CD14-positive monocyte (primary cell): ENCODE results near the gene GOLGA6A. TPM values are rescaled to one million over a fixed set of nuclear protein-coding genes. Genes with fewer than 3 reads are reported as not detected.

Experiments used
- DNase-seq, 3 donors: peaks; one replicate each; pipeline ENCODE4 v3.0.0-alpha.2; 2011 to 2022
- H2AFZ ChIP-seq: 2 replicates; pipeline ENCODE4 v1.6.0; 2012; ENCODE audit warnings: mild to moderate bottlenecking, low read depth, low read length, inconsistent platforms; ENCODE audit not compliant: insufficient read depth, poor library complexity, severe bottlenecking
- H3K27ac ChIP-seq, 2 donors: 1 replicate in 1 of 2; 2 replicates in 1 of 2; pipeline ENCODE4 v1.5.1; 2012 to 2013; ENCODE audit warnings: low read length in 2 of 2, control low read depth in 1 of 2, inconsistent platforms in 1 of 2, low read depth in 1 of 2, mild to moderate bottlenecking in 1 of 2
- H3K27me3 ChIP-seq, 2 donors: one replicate each; pipeline versions ENCODE4 v1.6.0 to v1.6.1; 2011 to 2013; ENCODE audit warnings: low read length in 2 of 2; ENCODE audit not compliant: control insufficient read depth in 2 of 2, insufficient read depth in 2 of 2
- H3K36me3 ChIP-seq, 2 donors: replicated peaks in 1 of 2; 1 replicate in 1 of 2; 2 replicates in 1 of 2; pipeline versions ENCODE4 v1.5.1 to v1.6.1; 2012 to 2013; ENCODE audit warnings: low read length in 2 of 2, control low read depth in 1 of 2, inconsistent platforms in 1 of 2, mild to moderate bottlenecking in 1 of 2; ENCODE audit not compliant: insufficient read depth in 2 of 2, control insufficient read depth in 1 of 2
- H3K4me1 ChIP-seq, 2 donors: 1 replicate in 1 of 2; 2 replicates in 1 of 2; pipeline versions ENCODE4 v1.5.1 to v1.6.1; 2012 to 2013; ENCODE audit warnings: low read length in 2 of 2, control low read depth in 1 of 2, inconsistent platforms in 1 of 2, mild to moderate bottlenecking in 1 of 2, moderate library complexity in 1 of 2; ENCODE audit not compliant: insufficient read depth in 2 of 2, control insufficient read depth in 1 of 2
- H3K4me2 ChIP-seq: replicated peaks from 2 replicates; pipeline ENCODE3; 2012; ENCODE audit warnings: low read length, moderate library complexity, mild to moderate bottlenecking; ENCODE audit not compliant: poor library complexity, severe bottlenecking; ENCODE audit errors: extremely low read depth
- H3K4me3 ChIP-seq, 3 experiments: fragments of 200-600 bp in 1 of 3; sonication (generic) in 1 of 3; replicated peaks in 1 of 3; 1 replicate in 2 of 3; 2 replicates in 1 of 3; pipeline ENCODE4 v1.5.1; 2011 to 2013; ENCODE audit warnings: low read length in 3 of 3, mild to moderate bottlenecking in 3 of 3, control low read depth in 2 of 3, low read depth in 2 of 3, inconsistent platforms in 1 of 3, moderate library complexity in 1 of 3
- H3K79me2 ChIP-seq: 2 replicates; pipeline ENCODE4 v1.6.0; 2012; ENCODE audit warnings: mild to moderate bottlenecking, control low read depth, inconsistent platforms, low read length, moderate library complexity; ENCODE audit not compliant: insufficient read depth
- H3K9ac ChIP-seq: 2 replicates; pipeline ENCODE4 v1.6.0; 2017; ENCODE audit warnings: low read length, mild to moderate bottlenecking; ENCODE audit not compliant: insufficient read depth, poor library complexity, severe bottlenecking
- H3K9me3 ChIP-seq, 2 donors: replicated peaks in 1 of 2; 1 replicate in 1 of 2; 2 replicates in 1 of 2; pipeline versions ENCODE4 v1.5.1 to v1.6.1; 2012 to 2013; ENCODE audit warnings: low read length in 2 of 2, control low read depth in 1 of 2; ENCODE audit not compliant: control insufficient read depth in 1 of 2, insufficient read depth in 1 of 2
- H4K20me1 ChIP-seq: 2 replicates; pipeline ENCODE4 v1.6.0; 2012; ENCODE audit warnings: mild to moderate bottlenecking, low read length, control low read depth, moderate library complexity; ENCODE audit not compliant: insufficient read depth
- H3K27ac Mint-ChIP-seq, 7 donors: one replicate each; pipeline ENCODE4 v1.8.0; 2020; ENCODE audit warnings: mild to moderate bottlenecking in 7 of 7, mixed read lengths in 7 of 7, moderate library complexity in 6 of 7, inconsistent platforms in 2 of 7
- H3K27me3 Mint-ChIP-seq, 3 donors: one replicate each; pipeline ENCODE4 v1.8.0; 2021 to 2022; ENCODE audit warnings: low read depth in 3 of 3, mild to moderate bottlenecking in 3 of 3, mixed read lengths in 3 of 3, moderate library complexity in 3 of 3, inconsistent platforms in 1 of 3
- H3K36me3 Mint-ChIP-seq, 2 donors: one replicate each; pipeline ENCODE4 v1.8.0; 2020; ENCODE audit warnings: mixed read lengths in 2 of 2, inconsistent platforms in 1 of 2, mild to moderate bottlenecking in 1 of 2
- H3K4me1 Mint-ChIP-seq: one replicate; pipeline ENCODE4 v1.8.0; 2020; ENCODE audit warnings: mild to moderate bottlenecking, mixed read lengths
- H3K4me3 Mint-ChIP-seq, 2 donors: one replicate each; pipeline ENCODE4 v1.8.0; 2020; ENCODE audit warnings: mild to moderate bottlenecking in 2 of 2, mixed read lengths in 2 of 2, moderate library complexity in 1 of 2
- H3K9me3 Mint-ChIP-seq, 7 donors: one replicate each; pipeline ENCODE4 v1.8.0; 2020 to 2022; ENCODE audit warnings: mixed read lengths in 7 of 7, mild to moderate bottlenecking in 6 of 7, moderate library complexity in 6 of 7, inconsistent platforms in 2 of 7
- WGBS: methylation state at CpG from one replicate; pipeline ENCODE4 v1.1.5; 2013; ENCODE audit warnings: missing lambda C conversion rate; ENCODE audit not compliant: insufficient coverage; 5-methylcytosine and 5-hydroxymethylcytosine counted together
- intact Hi-C, 2 donors: fragments of 100-400 bp; cut with micrococcal nuclease; formaldehyde crosslinking; loops; one replicate each; pipeline versions ENCODE4 v1.15.0 to v1.15.1; 2023
- polyA plus RNA-seq, 3 donors: library from polyadenylated mRNA; depleted of rRNA in 1 of 3; unstranded in 2 of 3; stranded (reverse) in 1 of 3; fragments of 300-500 nt in 2 of 3; fragments of >200 nt in 1 of 3; fragmentation: Illumina TruSeq in 2 of 3; gene quantifications; 1 replicate in 2 of 3; 2 replicates in 1 of 3; pipeline ENCODE4 v1.2.3, GENCODE V29; 2012 to 2021
- TF ChIP-seq, protein P1 (sequence below): fragments of 200-600 bp; IDR thresholded peaks from one replicate; pipeline ENCODE4 v1.8.0; 2022; ENCODE audit warnings: antibody characterized with exemption, mild to moderate bottlenecking

Gene GOLGA6A
- polyA plus RNA-seq, 3 donors: 0.03 TPM; not detected in 2

GRCh38 chr15:74129586-74130154, 47.3 kb upstream of the GOLGA6A start:
- intact Hi-C loops: loop anchor here (5.0 kb wide), 1 partner anchor 193 kb away; no protein-coding TSS in a partner anchor
- Mint-ChIP-seq H3K4me1 (peaks cover 15% of the 10 kb centered on the region), H3K27me3 (peaks cover 82 to 92% (median 90%) of the 10 kb centered on the region in 3 donors), H3K4me3 (peak overlapping the region in 1 of 2 donors; percentile 71), H3K36me3 (no peaks in the 10 kb centered on the region), H3K27ac (no peak overlapping the region), H3K9me3 (peaks cover 0 to 24% (median 2%) of the 10 kb centered on the region in 7 donors)
- Histone ChIP-seq H3K9ac (no peak overlapping the region), H3K79me2 (no peaks in the 10 kb centered on the region), H3K4me1 (peaks cover 7 to 8% of the 10 kb centered on the region in 2 donors), H3K36me3 (no peaks in the 10 kb centered on the region), H3K27me3 (peaks cover 32 to 86% of the 10 kb centered on the region in 2 donors), H3K4me2 (no peak overlapping the region), H4K20me1 (no peaks in the 10 kb centered on the region), H3K27ac (no peak overlapping the region), H3K9me3 (peaks cover 0 to 26% of the 10 kb centered on the region in 2 donors), H3K4me3 (no peak overlapping the region), H2AFZ (no peak overlapping the region)
- 5% methylated on average over 30 of the region's 40 CpGs for WGBS
- TF ChIP-seq, protein P1, sequence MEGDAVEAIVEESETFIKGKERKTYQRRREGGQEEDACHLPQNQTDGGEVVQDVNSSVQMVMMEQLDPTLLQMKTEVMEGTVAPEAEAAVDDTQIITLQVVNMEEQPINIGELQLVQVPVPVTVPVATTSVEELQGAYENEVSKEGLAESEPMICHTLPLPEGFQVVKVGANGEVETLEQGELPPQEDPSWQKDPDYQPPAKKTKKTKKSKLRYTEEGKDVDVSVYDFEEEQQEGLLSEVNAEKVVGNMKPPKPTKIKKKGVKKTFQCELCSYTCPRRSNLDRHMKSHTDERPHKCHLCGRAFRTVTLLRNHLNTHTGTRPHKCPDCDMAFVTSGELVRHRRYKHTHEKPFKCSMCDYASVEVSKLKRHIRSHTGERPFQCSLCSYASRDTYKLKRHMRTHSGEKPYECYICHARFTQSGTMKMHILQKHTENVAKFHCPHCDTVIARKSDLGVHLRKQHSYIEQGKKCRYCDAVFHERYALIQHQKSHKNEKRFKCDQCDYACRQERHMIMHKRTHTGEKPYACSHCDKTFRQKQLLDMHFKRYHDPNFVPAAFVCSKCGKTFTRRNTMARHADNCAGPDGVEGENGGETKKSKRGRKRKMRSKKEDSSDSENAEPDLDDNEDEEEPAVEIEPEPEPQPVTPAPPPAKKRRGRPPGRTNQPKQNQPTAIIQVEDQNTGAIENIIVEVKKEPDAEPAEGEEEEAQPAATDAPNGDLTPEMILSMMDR: no peak
- DNase-seq: no peak

DNA sequence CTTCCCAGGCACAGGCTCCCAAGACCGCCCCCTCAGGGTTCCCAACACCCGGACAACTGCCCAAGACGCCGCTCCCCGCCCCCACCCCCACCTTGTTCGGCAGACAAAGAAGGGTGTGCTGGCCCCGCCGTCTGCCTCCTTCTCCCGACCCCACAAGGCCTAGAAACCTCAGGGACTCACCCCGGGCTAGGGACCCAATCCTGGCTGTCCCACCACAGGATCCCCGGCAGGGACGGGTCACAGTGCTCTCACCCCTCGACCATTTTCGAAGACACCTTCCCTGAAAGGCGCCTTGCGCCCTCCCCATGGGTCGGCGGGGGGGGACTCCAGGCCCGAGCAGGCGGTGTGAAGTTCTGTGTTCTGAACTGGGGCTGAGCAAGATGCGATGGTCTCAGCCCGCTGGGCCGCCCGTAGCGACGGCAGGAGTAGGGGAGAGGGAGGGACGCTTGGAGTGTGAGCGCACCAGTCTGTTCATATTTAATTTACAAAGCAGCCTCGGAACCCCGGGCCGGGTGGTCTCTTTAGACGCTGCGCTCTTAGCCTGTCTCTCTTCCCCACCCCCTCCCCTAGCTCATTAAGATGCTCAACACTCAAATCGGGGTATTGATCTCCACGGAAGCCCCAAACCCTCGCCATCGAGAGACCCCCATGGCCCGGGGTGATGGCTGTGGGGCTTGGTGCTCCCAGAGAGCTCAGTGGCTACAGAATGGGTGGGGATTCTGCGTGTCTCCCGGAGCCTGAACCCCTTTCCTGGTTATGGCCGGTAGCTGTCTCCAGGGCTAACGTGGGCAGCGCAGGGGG, 46.6 kb upstream of the GOLGA6A start:
- intact Hi-C loops: loop anchor here (5.0 kb wide), 1 partner anchor 193 kb away; no protein-coding TSS in a partner anchor
- H3K27me3 ChIP-seq: peaks cover 32 to 79% of the 10 kb centered on the region in 2 donors

More for the DNA sequence above, 46.6 kb upstream of the GOLGA6A start:
- WGBS: 5% methylated on average over 22 of the region's 43 CpGs
- Histone ChIP-seq H3K79me2 (no peaks in the 10 kb centered on the region), H3K4me1 (peaks cover 7 to 8% of the 10 kb centered on the region in 2 donors), H3K4me2 (no peak overlapping the region), H3K9ac (no peak overlapping the region), H2AFZ (no peak overlapping the region), H3K36me3 (no peaks in the 10 kb centered on the region), H3K4me3 (no peak overlapping the region), H4K20me1 (no peaks in the 10 kb centered on the region), H3K9me3 (peaks cover 0 to 26% of the 10 kb centered on the region in 2 donors), H3K27ac (no peak overlapping the region)
- DNase-seq: no peak
- Mint-ChIP-seq H3K4me3 (peak overlapping the region in 1 of 2 donors; percentile 71), H3K9me3 (peaks cover 0 to 20% (median 2%) of the 10 kb centered on the region in 7 donors), H3K27ac (no peak overlapping the region), H3K4me1 (peaks cover 13% of the 10 kb centered on the region), H3K27me3 (peaks cover 76 to 91% (median 89%) of the 10 kb centered on the region in 3 donors), H3K36me3 (no peaks in the 10 kb centered on the region)
- TF ChIP-seq, protein P1: no peak
